GM12878 (cell line): ENCODE data around the gene ELANE. TPM values are rescaled to one million over a fixed set of nuclear protein-coding genes. Genes with fewer than 3 reads are reported as not detected.
A peak's percentile ranks its signal among the peaks of the same experiment; 100 is the strongest.

Source experiments
- ATAC-seq: fragments of 200-7000 bp; cut with Tn5 transposase; 3 replicates; pipeline ENCODE4 v1.9.1; 2020; ENCODE audit warnings: mild to moderate bottlenecking, moderate library complexity
- BruUV-seq: library from RNA; stranded (reverse); fragments of 400-500 nt; replicated peaks from 2 replicates; lab custom pipeline; 2021; lab: Mats Ljungman, UMichigan
- CTCF ChIA-PET: fragments of 300-600 bp; sonication (Branson Sonifier 250); formaldehyde crosslinking; extraction: SDS; loops from one replicate; lab custom pipeline; 2021; ENCODE audit warnings: inconsistent platforms; lab: Yijun Ruan, JAX
- POLR2A ChIA-PET: fragments of 350-600 bp; formaldehyde crosslinking; extraction: SDS; loops from one replicate; lab custom pipeline; 2021; ENCODE audit warnings: inconsistent platforms; lab: Charles Lee
- RAD21 ChIA-PET: fragments of 300-600 bp; sonication (Branson Sonifier 250); formaldehyde crosslinking; loops from one replicate; lab custom pipeline; 2023; ENCODE audit warnings: antibody characterized with exemption; ENCODE audit not compliant: unreplicated experiment; lab: Charles Lee
- SMC1A ChIA-PET: fragments of 300-600 bp; sonication (Branson Sonifier 250); formaldehyde crosslinking; loops from one replicate; lab custom pipeline; 2023; ENCODE audit not compliant: unreplicated experiment, uncharacterized antibody; lab: Charles Lee
- DNase-seq: peaks from one replicate; pipeline ENCODE4 v3.0.0-alpha.2; 2011; ENCODE audit warnings: low read depth, low spot score
- FAIRE-seq: peaks from 3 replicates; lab custom pipeline; 2011; peaks lifted over from hg19 to GRCh38; lab: Jason Lieb, UNC
- H2AFZ ChIP-seq: 2 replicates; pipeline ENCODE4 v1.6.0; 2011; ENCODE audit warnings: low read depth, low read length, control low read depth; ENCODE audit not compliant: control insufficient read depth
- H3K27ac ChIP-seq: 2 replicates; pipeline ENCODE4 v1.5.1; 2011; ENCODE audit warnings: control low read depth; ENCODE audit not compliant: control insufficient read depth, insufficient read depth
- H3K27me3 ChIP-seq, 2 experiments: replicated peaks in 1 of 2; 2 replicates each; pipeline versions ENCODE4 v1.6.0 to v1.6.1; 2011; ENCODE audit warnings: low read length in 1 of 2; ENCODE audit not compliant: control insufficient read depth in 2 of 2, insufficient read depth in 2 of 2
- H3K36me3 ChIP-seq, 2 experiments: 2 replicates each; pipeline ENCODE4 v1.5.1; 2011; ENCODE audit warnings: low read length in 1 of 2; ENCODE audit not compliant: control insufficient read depth in 2 of 2, insufficient read depth in 2 of 2
- H3K4me1 ChIP-seq: 2 replicates; pipeline ENCODE4 v1.6.1; 2011; ENCODE audit warnings: mild to moderate bottlenecking, low read length, moderate library complexity, mixed read lengths; ENCODE audit not compliant: control insufficient read depth, insufficient read depth
- H3K4me2 ChIP-seq: 2 replicates; pipeline ENCODE4 v1.6.0; 2011; ENCODE audit warnings: control low read depth; ENCODE audit not compliant: control insufficient read depth, insufficient read depth
- H3K4me3 ChIP-seq: fragments of 200-600 bp; sonication (generic); 2 replicates; pipeline ENCODE4 v1.5.1; 2016
- H3K79me2 ChIP-seq: 2 replicates; pipeline ENCODE4 v1.6.0; 2011; ENCODE audit warnings: low read length; ENCODE audit not compliant: control insufficient read depth, insufficient read depth
- H3K9ac ChIP-seq: 2 replicates; pipeline ENCODE4 v1.8.0; 2011; ENCODE audit warnings: low read length, control low read depth, mixed read lengths; ENCODE audit not compliant: control insufficient read depth, insufficient read depth
- H3K9me3 ChIP-seq: replicated peaks from 3 replicates; pipeline ENCODE4 v1.5.1; 2011; ENCODE audit warnings: mild to moderate bottlenecking, low read length; ENCODE audit not compliant: control insufficient read depth, insufficient read depth
- H4K20me1 ChIP-seq: 2 replicates; pipeline ENCODE4 v1.6.0; 2011; ENCODE audit not compliant: control insufficient read depth, insufficient read depth
- HDAC6 ChIP-seq: fragments of 200-600 bp; sonication (generic); IDR thresholded peaks from one replicate; pipeline ENCODE4 v1.8.0; 2017; ENCODE audit warnings: antibody characterized with exemption; ENCODE audit not compliant: unreplicated experiment
- HDGF ChIP-seq: fragments of 450-650 bp; IDR thresholded peaks from 2 replicates; pipeline ENCODE4 v1.6.1; 2016; ENCODE audit warnings: antibody characterized with exemption
- KAT2A ChIP-seq: conservative IDR thresholded peaks from 2 replicates; pipeline ENCODE4 v1.6.1; 2011; ENCODE audit warnings: low read depth, low read length; ENCODE audit not compliant: control insufficient read depth
- MYB ChIP-seq: fragments of 150-350 bp; IDR thresholded peaks from 2 replicates; pipeline ENCODE4 v1.6.1; 2014; ENCODE audit warnings: mild to moderate bottlenecking, low read depth, low read length, borderline replicate concordance
- WGBS: methylation state at CpG from one replicate; pipeline ENCODE4 v1.1.6; 2016; ENCODE audit warnings: low lambda C conversion rate; ENCODE audit not compliant: insufficient replicate concordance, insufficient coverage; ENCODE audit errors: missing lambda C conversion rate; 5-methylcytosine and 5-hydroxymethylcytosine counted together
- in situ Hi-C: fragments of 300-500 bp; cut with MboI; formaldehyde crosslinking; loops from 9 replicates; pipeline ENCODE4 v1.14.3; 2018; ENCODE audit warnings: mixed read lengths
- intact Hi-C: fragments of 100-400 bp; cut with micrococcal nuclease; formaldehyde crosslinking; loops from one replicate; pipeline ENCODE4 v1.14.2; 2022; ENCODE audit not compliant: unreplicated experiment
- polyA plus RNA-seq, 11 experiments: library from polyadenylated mRNA; depleted of rRNA in 4 of 11; unstranded in 6 of 11; stranded (reverse) in 5 of 11; fragments of >200 nt; fragmentation: Nextera tagmentation in 4 of 11; fragmentation: Illumina TruSeq in 1 of 11; extraction: Ambion mirVana in 4 of 11; extraction: Trizol in 1 of 11; gene quantifications; 1 replicate in 1 of 11; 2 replicates in 10 of 11; pipeline versions ENCODE4 v1.2.1 to v1.2.3, GENCODE V29; 2011 to 2016; ENCODE audit warnings: inconsistent platforms in 2 of 11, missing spikeins in 2 of 11, low read depth in 1 of 11
- total RNA-seq, 4 experiments: library from RNA; depleted of rRNA in 3 of 4; stranded (reverse); fragments of >200 nt in 3 of 4; fragmentation: Illumina TruSeq in 1 of 4; extraction: Trizol in 1 of 4; gene quantifications; 2 replicates each; pipeline versions ENCODE4 v1.2.1 to v1.2.3, GENCODE V29; 2013 to 2021
- TF ChIP-seq, protein P1 (sequence below): fragments of 450-650 bp; IDR thresholded peaks from 2 replicates; pipeline ENCODE4 v1.6.1; 2014; ENCODE audit warnings: mild to moderate bottlenecking

Gene ELANE
- total and polyA plus RNA-seq, 10 of the 15 experiments (the other 5 are each of a cell fraction or from before 2014, with no cell fraction given): not detected

DNA sequence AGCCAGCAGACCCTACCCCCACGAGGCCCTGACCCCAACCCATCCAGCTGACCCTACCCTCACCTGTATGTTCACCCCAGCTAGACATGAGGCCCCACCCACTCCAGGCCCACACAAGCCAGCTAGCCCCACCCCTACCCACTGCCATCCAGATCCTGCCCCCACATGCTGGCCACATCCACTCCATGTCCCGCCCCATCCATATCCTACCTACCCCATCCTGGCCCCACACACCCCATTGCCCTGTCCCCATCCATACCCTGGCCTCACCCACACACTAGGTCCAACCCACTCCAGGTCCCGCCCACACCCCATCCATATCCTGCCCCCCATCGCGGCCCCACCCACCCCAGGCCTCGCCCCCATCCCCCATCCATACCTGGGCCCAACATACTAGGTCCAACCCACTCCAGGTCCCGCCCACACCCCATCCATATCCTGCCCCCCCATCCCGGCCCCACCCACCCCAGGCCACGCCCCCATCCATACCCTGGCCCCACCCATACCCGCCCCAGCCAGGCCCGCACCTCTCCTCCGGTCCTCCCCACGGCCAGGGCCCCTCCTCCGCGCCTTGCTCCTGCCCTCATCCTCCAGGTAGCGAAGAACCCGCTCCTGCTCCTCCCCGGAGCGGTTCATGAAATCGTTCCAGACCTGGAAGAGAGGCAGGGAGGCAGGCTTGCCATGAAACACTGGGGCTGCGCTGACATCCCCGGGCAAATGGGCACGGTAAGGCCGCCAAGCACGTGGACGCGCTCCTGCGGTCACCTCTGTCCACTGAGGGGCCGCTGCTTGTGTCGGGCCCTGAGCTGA is 48.4 kb downstream of the ELANE start:
- no peak overlapping the region for H3K4me3 ChIP-seq
- ATAC-seq: peak; percentile 57
- H4K20me1 ChIP-seq: no peaks in the 10 kb centered on the region
- 73% methylated on average over 19 of the region's 30 CpGs for WGBS
- no TSS peak for BruUV-seq
- H3K79me2 ChIP-seq: no peaks in the 10 kb centered on the region
- H3K36me3 ChIP-seq: peaks cover 0 to 6% of the 10 kb centered on the region in 2 experiments; a peak in 2 of 4 replicates
- ChIA-PET CTCF (no interaction called here), POLR2A (no interaction called here), RAD21 (no interaction called here), SMC1A (no interaction called here)
- no peak overlapping the region for H3K27ac ChIP-seq
- TF ChIP-seq HDGF: peak; percentile 81; the same call in 1 of the 2 replicates
- no peak for TF ChIP-seq HDAC6
- no peak for TF ChIP-seq MYB
- no peak for TF ChIP-seq KAT2A
- TF ChIP-seq, protein P1, sequence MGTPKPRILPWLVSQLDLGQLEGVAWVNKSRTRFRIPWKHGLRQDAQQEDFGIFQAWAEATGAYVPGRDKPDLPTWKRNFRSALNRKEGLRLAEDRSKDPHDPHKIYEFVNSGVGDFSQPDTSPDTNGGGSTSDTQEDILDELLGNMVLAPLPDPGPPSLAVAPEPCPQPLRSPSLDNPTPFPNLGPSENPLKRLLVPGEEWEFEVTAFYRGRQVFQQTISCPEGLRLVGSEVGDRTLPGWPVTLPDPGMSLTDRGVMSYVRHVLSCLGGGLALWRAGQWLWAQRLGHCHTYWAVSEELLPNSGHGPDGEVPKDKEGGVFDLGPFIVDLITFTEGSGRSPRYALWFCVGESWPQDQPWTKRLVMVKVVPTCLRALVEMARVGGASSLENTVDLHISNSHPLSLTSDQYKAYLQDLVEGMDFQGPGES: no peak
- no peak for DNase-seq
- in situ Hi-C loops: no loop called here
- intact Hi-C loops: no loop called here
- H3K4me1 ChIP-seq: no peaks in the 10 kb centered on the region
- no peaks in the 10 kb centered on the region for H3K9me3 ChIP-seq
- H3K27me3 ChIP-seq: no peaks in the 10 kb centered on the region
- H3K9ac ChIP-seq: no peak overlapping the region
- no peak overlapping the region for H3K4me2 ChIP-seq
- FAIRE-seq: no peak
- no peak overlapping the region for H2AFZ ChIP-seq
